Endothelial cell (in vitro differentiated cells): ENCODE measurements around the gene LRRC75A. TPM values are rescaled to one million over a fixed set of nuclear protein-coding genes. Genes with fewer than 3 reads are reported as not detected.

Experiments
- DNase-seq: peaks from one replicate; pipeline ENCODE4 v3.0.0; 2021; ENCODE audit warnings: low spot score
- H3K27ac Mint-ChIP-seq: one replicate; pipeline ENCODE4 v1.8.0; 2021; ENCODE audit warnings: mixed read lengths, inconsistent platforms; ENCODE audit not compliant: unreplicated experiment
- H3K27me3 Mint-ChIP-seq: one replicate; pipeline ENCODE4 v1.8.0; 2021; ENCODE audit warnings: mild to moderate bottlenecking, moderate library complexity, mixed read lengths, inconsistent platforms; ENCODE audit not compliant: unreplicated experiment
- H3K36me3 Mint-ChIP-seq: one replicate; pipeline ENCODE4 v1.8.0; 2021; ENCODE audit warnings: mild to moderate bottlenecking, low read depth, mixed read lengths, inconsistent platforms; ENCODE audit not compliant: unreplicated experiment
- H3K4me1 Mint-ChIP-seq: one replicate; pipeline ENCODE4 v1.8.0; 2021; ENCODE audit warnings: mild to moderate bottlenecking, mixed read lengths, inconsistent platforms; ENCODE audit not compliant: unreplicated experiment
- H3K4me3 Mint-ChIP-seq: one replicate; pipeline ENCODE4 v1.8.0; 2021; ENCODE audit warnings: mild to moderate bottlenecking, mixed read lengths, inconsistent platforms; ENCODE audit not compliant: unreplicated experiment
- H3K9me3 Mint-ChIP-seq: one replicate; pipeline ENCODE4 v1.8.0; 2021; ENCODE audit warnings: mixed read lengths, inconsistent platforms; ENCODE audit not compliant: unreplicated experiment
- CTCF ChIP-seq: fragments of 200-600 bp; sonication (generic); IDR thresholded peaks from one replicate; pipeline ENCODE4 v1.5.0; 2021; ENCODE audit warnings: antibody characterized with exemption; ENCODE audit not compliant: unreplicated experiment
- total RNA-seq: library from RNA; stranded (reverse); fragmentation: NEBNext Ultra II Directional; extraction: Animal tissue kit (Norgen Biotek cat#: 25700); gene quantifications from one replicate; pipeline ENCODE4 v1.2.1, GENCODE V29; 2021; ENCODE audit not compliant: unreplicated experiment

LRRC75A gene
- total RNA-seq, 1 donor from 2014 or later, result 0.95 TPM

- Mint-ChIP-seq H3K36me3 (peaks cover 5% of the 10 kb centered on the region), H3K4me3 (no peak overlapping the region), H3K27me3 (peaks cover 4% of the 10 kb centered on the region), H3K27ac (no peak overlapping the region), H3K9me3 (no peaks in the 10 kb centered on the region), H3K4me1 (peaks cover 5% of the 10 kb centered on the region)
- TF ChIP-seq CTCF, result no peak
- DNase-seq, result no peak
These were observed 62.9 kb downstream of the LRRC75A start for GRCh38 chr17:16429083-16429482.

- Mint-ChIP-seq H3K27me3 (peaks cover 4% of the 10 kb centered on the region), H3K36me3 (peaks cover 5% of the 10 kb centered on the region), H3K9me3 (no peaks in the 10 kb centered on the region), H3K27ac (no peak overlapping the region), H3K4me1 (peaks cover 5% of the 10 kb centered on the region), H3K4me3 (no peak overlapping the region)
- DNase-seq, result peak; percentile 69
- peak; percentile 58 for TF ChIP-seq CTCF
These were observed 63.7 kb downstream of the LRRC75A start for GRCh38 chr17:16428098-16428882.

DNA sequence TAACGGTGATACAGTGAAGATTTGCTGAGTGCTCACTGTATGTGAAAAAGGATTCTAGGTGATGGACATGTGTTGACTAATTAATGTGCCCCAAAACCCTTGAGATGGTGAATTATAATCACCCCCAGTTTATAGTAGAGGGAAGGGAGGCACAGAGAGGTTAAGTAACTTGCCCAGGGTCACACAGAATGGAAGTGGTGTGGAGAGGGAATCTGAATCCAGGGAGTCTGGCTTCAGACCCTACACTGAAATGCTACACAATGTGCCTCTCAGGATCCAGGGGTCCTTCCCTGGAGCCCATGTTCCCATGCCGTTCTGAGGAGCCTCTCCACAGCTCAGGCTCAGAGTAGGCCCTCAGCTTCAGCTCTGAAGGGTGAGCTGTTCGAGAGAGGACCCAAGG is 65.0 kb downstream of the LRRC75A start:
- Mint-ChIP-seq H3K4me1 (peaks cover 5% of the 10 kb centered on the region), H3K9me3 (no peaks in the 10 kb centered on the region), H3K27me3 (peaks cover 4% of the 10 kb centered on the region), H3K36me3 (peaks cover 5% of the 10 kb centered on the region), H3K4me3 (no peak overlapping the region), H3K27ac (no peak overlapping the region)
- DNase-seq, result no peak
- no peak for TF ChIP-seq CTCF

GRCh38 chr17:16425698-16426659 is 66.0 kb downstream of the LRRC75A start:
- no peak overlapping the region for H3K27ac Mint-ChIP-seq
- H3K36me3 Mint-ChIP-seq, result peaks cover 5% of the 10 kb centered on the region
- no peak overlapping the region for H3K4me3 Mint-ChIP-seq
- H3K9me3 Mint-ChIP-seq, result no peaks in the 10 kb centered on the region
- no peak for TF ChIP-seq CTCF
- peaks cover 5% of the 10 kb centered on the region for H3K4me1 Mint-ChIP-seq
- peaks cover 4% of the 10 kb centered on the region for H3K27me3 Mint-ChIP-seq
- no peak for DNase-seq
